SK-N-SH (cell line): ENCODE data around the gene POLR1H.

Experiments used
- FOXJ3 ChIP-seq: sonication (generic); formaldehyde crosslinking; IDR thresholded peaks from 2 replicates; pipeline ENCODE4 v1.5.1; 2020; ENCODE audit warnings: mild to moderate bottlenecking, missing genetic modification reagents
- TF ChIP-seq, protein P1 (sequence below): fragments of 200-600 bp; sonication (generic); IDR thresholded peaks from 2 replicates; pipeline ENCODE4 v1.6.1; 2017; ENCODE audit warnings: antibody characterized with exemption, mild to moderate bottlenecking, moderate library complexity

DNA sequence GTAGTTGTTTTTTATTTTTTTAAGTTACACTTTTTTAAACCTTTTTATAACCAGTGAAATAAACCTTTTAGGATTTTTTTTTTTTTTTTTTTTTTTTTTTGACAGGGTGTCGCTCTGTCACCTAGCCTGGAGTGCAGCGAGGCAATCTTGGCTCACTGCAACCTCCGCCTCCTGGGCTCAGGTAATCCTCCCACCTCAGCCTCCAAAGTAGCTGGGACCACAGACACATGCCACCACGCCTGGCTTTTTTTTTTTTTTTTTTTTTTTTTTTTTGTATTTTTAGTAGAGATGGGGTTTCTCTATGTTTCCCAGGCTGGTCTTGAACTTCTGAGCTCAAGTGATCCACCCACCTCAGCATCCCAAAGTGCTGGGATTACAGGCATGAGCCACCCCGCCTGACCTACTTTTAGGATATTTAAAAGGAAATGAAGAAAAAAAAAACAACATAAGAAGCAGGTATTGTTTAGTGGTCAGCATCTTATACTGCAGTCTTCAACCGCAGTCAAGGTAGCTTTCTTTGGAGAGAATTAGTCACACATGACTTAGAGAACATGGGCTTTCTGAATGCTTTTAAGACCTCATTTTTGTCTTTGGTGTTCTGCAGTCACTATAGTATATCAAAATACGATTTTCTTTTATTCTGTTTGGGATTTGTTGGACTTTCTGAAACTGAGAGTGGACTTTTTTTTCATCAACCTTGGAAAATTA, 1.6 kb downstream of the POLR1H start:
- TF ChIP-seq, protein P1, sequence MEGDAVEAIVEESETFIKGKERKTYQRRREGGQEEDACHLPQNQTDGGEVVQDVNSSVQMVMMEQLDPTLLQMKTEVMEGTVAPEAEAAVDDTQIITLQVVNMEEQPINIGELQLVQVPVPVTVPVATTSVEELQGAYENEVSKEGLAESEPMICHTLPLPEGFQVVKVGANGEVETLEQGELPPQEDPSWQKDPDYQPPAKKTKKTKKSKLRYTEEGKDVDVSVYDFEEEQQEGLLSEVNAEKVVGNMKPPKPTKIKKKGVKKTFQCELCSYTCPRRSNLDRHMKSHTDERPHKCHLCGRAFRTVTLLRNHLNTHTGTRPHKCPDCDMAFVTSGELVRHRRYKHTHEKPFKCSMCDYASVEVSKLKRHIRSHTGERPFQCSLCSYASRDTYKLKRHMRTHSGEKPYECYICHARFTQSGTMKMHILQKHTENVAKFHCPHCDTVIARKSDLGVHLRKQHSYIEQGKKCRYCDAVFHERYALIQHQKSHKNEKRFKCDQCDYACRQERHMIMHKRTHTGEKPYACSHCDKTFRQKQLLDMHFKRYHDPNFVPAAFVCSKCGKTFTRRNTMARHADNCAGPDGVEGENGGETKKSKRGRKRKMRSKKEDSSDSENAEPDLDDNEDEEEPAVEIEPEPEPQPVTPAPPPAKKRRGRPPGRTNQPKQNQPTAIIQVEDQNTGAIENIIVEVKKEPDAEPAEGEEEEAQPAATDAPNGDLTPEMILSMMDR = no peak
- no peak for TF ChIP-seq FOXJ3 (CRISPR knock-in tag)
